K562 (cell line): ENCODE results near the gene TMCO1. TPM values are rescaled to one million over a fixed set of nuclear protein-coding genes. Genes with fewer than 3 reads are reported as not detected.

Source experiments
- CBX5 ChIP-seq: IDR thresholded peaks from 2 replicates; pipeline ENCODE4 v1.6.1; 2014; ENCODE audit warnings: low read depth, borderline replicate concordance
- E2F8 ChIP-seq: fragments of 450-650 bp; IDR thresholded peaks from 2 replicates; pipeline ENCODE4 v1.7.1; 2018; ENCODE audit warnings: mild to moderate bottlenecking, low read depth; ENCODE audit not compliant: partially characterized antibody
- FOXJ2 ChIP-seq: fragments of 200-800 bp; sonication (Bioruptor generic); IDR thresholded peaks from 2 replicates; pipeline ENCODE4 v1.6.1; 2016; ENCODE audit warnings: missing genetic modification characterization, missing compliant biosample characterization
- HDGF ChIP-seq: fragments of 450-650 bp; IDR thresholded peaks from 2 replicates; pipeline ENCODE4 v1.6.1; 2016
- JUND ChIP-seq, 2 experiments: IDR thresholded peaks; 2 replicates in 1 of 2; 3 replicates in 1 of 2; pipeline ENCODE4 v1.6.1; 2011; ENCODE audit warnings: borderline replicate concordance in 2 of 2, low read depth in 2 of 2, low read length in 2 of 2, improper control_type of control experiment in 1 of 2, missing biosample characterization in 1 of 2, missing genetic modification characterization in 1 of 2, missing genetic modification reagents in 1 of 2
- KDM2B ChIP-seq: fragments of 250-450 bp; sonication (Bioruptor Pico); IDR thresholded peaks from 2 replicates; pipeline ENCODE4 v1.8.0; 2021; ENCODE audit warnings: mild to moderate bottlenecking, moderate library complexity
- MAFK ChIP-seq: IDR thresholded peaks from 2 replicates; pipeline ENCODE4 v1.6.1; 2011; ENCODE audit warnings: low read length, improper control_type of control experiment
- NFE2 ChIP-seq: IDR thresholded peaks from 2 replicates; pipeline ENCODE4 v1.6.1; 2014; ENCODE audit warnings: antibody characterized with exemption, low read depth
- NFE2L1 ChIP-seq: fragments of 450-650 bp; IDR thresholded peaks from 2 replicates; pipeline ENCODE4 v1.6.1; 2016; ENCODE audit warnings: missing genetic modification characterization, low read depth, mild to moderate bottlenecking, missing compliant biosample characterization, moderate library complexity, borderline replicate concordance
- NUFIP1 ChIP-seq: fragments of 450-650 bp; IDR thresholded peaks from 2 replicates; pipeline ENCODE4 v1.6.1; 2018; ENCODE audit not compliant: partially characterized antibody
- TAL1 ChIP-seq: fragments of 450-650 bp; IDR thresholded peaks from 2 replicates; pipeline ENCODE4 v1.6.1; 2016; ENCODE audit warnings: mild to moderate bottlenecking
- polyA plus RNA-seq, 8 experiments: library from polyadenylated mRNA; depleted of rRNA in 4 of 8; stranded (reverse) in 5 of 8; unstranded in 3 of 8; fragments of >200 nt; fragmentation: Nextera tagmentation in 2 of 8; fragmentation: Illumina TruSeq in 1 of 8; extraction: Ambion mirVana in 2 of 8; extraction: Trizol in 1 of 8; gene quantifications; 2 replicates each; pipeline versions ENCODE4 v1.2.1 to v1.2.3, GENCODE V29; 2011 to 2014; ENCODE audit warnings: inconsistent platforms in 1 of 8, missing spikeins in 1 of 8
- total RNA-seq, 7 experiments: library from RNA; depleted of rRNA in 6 of 7; stranded (reverse); fragments of >200 nt in 6 of 7; fragmentation: Illumina TruSeq in 2 of 7; extraction: Trizol in 2 of 7; gene quantifications; 2 replicates each; pipeline versions ENCODE4 v1.2.1 to v1.2.3, GENCODE V29; 2011 to 2021; ENCODE audit warnings: low replicate concordance in 1 of 7
- TF ChIP-seq, protein P1 (sequence below), 2 experiments: IDR thresholded peaks in 1 of 2; conservative IDR thresholded peaks in 1 of 2; 2 replicates each; pipeline ENCODE4 v1.6.1; 2016; ENCODE audit warnings: low read depth in 2 of 2, mild to moderate bottlenecking in 1 of 2, missing compliant biosample characterization in 1 of 2, missing genetic modification characterization in 1 of 2, moderate library complexity in 1 of 2
- TF ChIP-seq, protein P2 (sequence below): fragments of 450-650 bp; IDR thresholded peaks from 2 replicates; pipeline ENCODE4 v1.6.1; 2016
- TF ChIP-seq, protein P3 (sequence below): IDR thresholded peaks from 3 replicates; pipeline ENCODE4 v1.6.1; 2011; ENCODE audit warnings: borderline replicate concordance, mild to moderate bottlenecking; ENCODE audit not compliant: insufficient read length, insufficient read depth

TMCO1 gene
- total and polyA plus RNA-seq, 9 of the 15 experiments (the other 6 are each of a cell fraction or from before 2014, with no cell fraction given): 69.3 to 561 (median 175) TPM

DNA sequence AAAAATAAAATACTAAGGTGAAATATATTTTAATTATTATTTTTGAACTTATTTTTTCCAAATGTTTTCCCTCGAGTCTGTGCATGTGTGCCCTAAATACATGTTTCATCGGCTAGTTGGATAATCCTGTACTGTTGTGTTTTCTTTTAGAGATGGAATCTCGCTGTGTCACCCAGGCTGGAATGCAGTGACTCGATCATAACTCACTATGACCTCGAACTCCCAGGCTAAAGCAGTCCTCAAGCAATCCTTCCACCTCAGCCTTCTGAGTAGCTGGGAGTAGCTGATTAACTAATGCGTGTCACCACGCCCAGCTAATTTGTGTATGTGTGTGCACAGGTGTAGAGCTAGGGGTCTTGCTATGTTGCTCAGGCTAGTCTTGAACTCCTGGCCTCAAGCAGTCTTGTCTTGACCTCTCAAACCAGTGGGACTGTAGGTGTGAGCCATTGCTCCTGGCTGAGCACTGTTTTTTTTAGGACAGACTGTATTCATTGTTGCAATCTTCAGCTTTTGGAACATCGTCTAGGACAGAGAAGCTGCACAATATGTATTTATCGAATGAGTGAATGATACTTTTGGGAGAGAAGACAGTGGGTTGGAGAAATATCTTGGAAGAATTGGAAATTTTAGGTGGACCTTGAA, 4.8 kb upstream of the TMCO1 start (continued):
- TF ChIP-seq, protein P1, sequence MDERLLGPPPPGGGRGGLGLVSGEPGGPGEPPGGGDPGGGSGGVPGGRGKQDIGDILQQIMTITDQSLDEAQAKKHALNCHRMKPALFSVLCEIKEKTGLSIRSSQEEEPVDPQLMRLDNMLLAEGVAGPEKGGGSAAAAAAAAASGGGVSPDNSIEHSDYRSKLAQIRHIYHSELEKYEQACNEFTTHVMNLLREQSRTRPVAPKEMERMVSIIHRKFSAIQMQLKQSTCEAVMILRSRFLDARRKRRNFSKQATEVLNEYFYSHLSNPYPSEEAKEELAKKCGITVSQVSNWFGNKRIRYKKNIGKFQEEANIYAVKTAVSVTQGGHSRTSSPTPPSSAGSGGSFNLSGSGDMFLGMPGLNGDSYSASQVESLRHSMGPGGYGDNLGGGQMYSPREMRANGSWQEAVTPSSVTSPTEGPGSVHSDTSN (CRISPR knock-in tag; IDR thresholded peaks at IDR 0.05; ENCODE audit: low read depth): no peak
- TF ChIP-seq, protein P1 (tag; conservative IDR thresholded peaks at IDR 0.05; ENCODE audit: low read depth): peak; percentile 85
- TF ChIP-seq HDGF (0 out of 2 replicates have a peak, but pooled peaks have one; percentile 16), NFE2 (peak; percentile 94), TAL1 (peak; percentile 38; the same call in 1 of the 2 replicates), MAFK (peak; percentile 72), KDM2B (CRISPR knock-in tag) (no peak), E2F8 (no peak), JUND (IDR thresholded peaks at IDR 0.05; ENCODE audit: borderline replicate concordance, low read depth, low read length) (peak; percentile 81), JUND (tag; IDR thresholded peaks at IDR 0.05; ENCODE audit: borderline replicate concordance, low read depth, low read length) (peak; percentile 76; the same call in 1 of the 3 replicates), NFE2L1 (tag) (0 out of 2 replicates have a peak, but pooled peaks have one; percentile 6), FOXJ2 (0 out of 2 replicates have a peak, but pooled peaks have one; percentile 68), CBX5 (no peak), NUFIP1 (no peak)
- TF ChIP-seq, protein P2, sequence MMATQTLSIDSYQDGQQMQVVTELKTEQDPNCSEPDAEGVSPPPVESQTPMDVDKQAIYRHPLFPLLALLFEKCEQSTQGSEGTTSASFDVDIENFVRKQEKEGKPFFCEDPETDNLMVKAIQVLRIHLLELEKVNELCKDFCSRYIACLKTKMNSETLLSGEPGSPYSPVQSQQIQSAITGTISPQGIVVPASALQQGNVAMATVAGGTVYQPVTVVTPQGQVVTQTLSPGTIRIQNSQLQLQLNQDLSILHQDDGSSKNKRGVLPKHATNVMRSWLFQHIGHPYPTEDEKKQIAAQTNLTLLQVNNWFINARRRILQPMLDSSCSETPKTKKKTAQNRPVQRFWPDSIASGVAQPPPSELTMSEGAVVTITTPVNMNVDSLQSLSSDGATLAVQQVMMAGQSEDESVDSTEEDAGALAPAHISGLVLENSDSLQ: peak; percentile 63; the same call in 1 of the 2 replicates
- TF ChIP-seq, protein P3, sequence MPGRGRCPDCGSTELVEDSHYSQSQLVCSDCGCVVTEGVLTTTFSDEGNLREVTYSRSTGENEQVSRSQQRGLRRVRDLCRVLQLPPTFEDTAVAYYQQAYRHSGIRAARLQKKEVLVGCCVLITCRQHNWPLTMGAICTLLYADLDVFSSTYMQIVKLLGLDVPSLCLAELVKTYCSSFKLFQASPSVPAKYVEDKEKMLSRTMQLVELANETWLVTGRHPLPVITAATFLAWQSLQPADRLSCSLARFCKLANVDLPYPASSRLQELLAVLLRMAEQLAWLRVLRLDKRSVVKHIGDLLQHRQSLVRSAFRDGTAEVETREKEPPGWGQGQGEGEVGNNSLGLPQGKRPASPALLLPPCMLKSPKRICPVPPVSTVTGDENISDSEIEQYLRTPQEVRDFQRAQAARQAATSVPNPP: no peak
